ENCODE measurements around the gene NDEL1. TPM values are rescaled to one million over a fixed set of nuclear protein-coding genes. Genes with fewer than 3 reads are reported as not detected.

Gene NDEL1
- total and polyA plus RNA-seq, 10 donors, result 11.6 to 141 (median 81.9) TPM

- Histone ChIP-seq H3K27me3 (replicated peaks in 1 of 7) (no peaks in the 10 kb centered on the region), H3K27ac (no peak overlapping the region), H3K9me3 (no peaks in the 10 kb centered on the region), H3K4me1 (peaks cover 0 to 10% (median 4%) of the 10 kb centered on the region in 6 donors), H3K36me3 (peaks cover 0 to 100% (median 78%) of the 10 kb centered on the region in 6 donors), H3K4me3 (no peak overlapping the region)
- no peak for DNase-seq
- 90 to 96% (median 92%) methylated on average over 8 of the region's 8 CpGs for WGBS, 5 donors
- intact Hi-C loops (cut with DNase I; ENCODE audit: low total_unique reads), result no loop called here
- no peak for TF ChIP-seq POLR2A (IDR thresholded peaks at IDR 0.05)
- no peak for TF ChIP-seq CTCF (IDR thresholded peaks at IDR 0.05 in 8 of 11, conservative IDR thresholded peaks at IDR 0.05 in 3 of 11)
- no peak for TF ChIP-seq POLR2AphosphoS5 (IDR thresholded peaks at IDR 0.05)
These were observed 37.0 kb downstream of the NDEL1 start for GRCh38 chr17:8472663-8473062.

GRCh38 chr17:8473451-8474192, 37.9 kb downstream of the NDEL1 start:
- WGBS, 5 donors, result 94 to 97% (median 95%) methylated on average over 13 of the region's 13 CpGs
- peaks cover 0 to 100% (median 69%) of the 10 kb centered on the region in 6 donors for H3K36me3 ChIP-seq
- no peaks in the 10 kb centered on the region for H3K27me3 ChIP-seq (replicated peaks in 1 of 7)
- no peak overlapping the region for H3K27ac ChIP-seq
- no peaks in the 10 kb centered on the region for H3K9me3 ChIP-seq
- peaks cover 0 to 10% (median 4%) of the 10 kb centered on the region in 6 donors for H3K4me1 ChIP-seq
- TF ChIP-seq POLR2A (IDR thresholded peaks at IDR 0.05) (no peak), CTCF (IDR thresholded peaks at IDR 0.05 in 8 of 11, conservative IDR thresholded peaks at IDR 0.05 in 3 of 11) (no peak), POLR2AphosphoS5 (IDR thresholded peaks at IDR 0.05) (no peak)
- no peak for DNase-seq
- intact Hi-C loops (cut with DNase I; ENCODE audit: low total_unique reads), result no loop called here
- H3K4me3 ChIP-seq, result no peak overlapping the region

GRCh38 chr17:8474826-8475225, 39.1 kb downstream of the NDEL1 start:
- no peak for DNase-seq
- TF ChIP-seq POLR2AphosphoS5 (IDR thresholded peaks at IDR 0.05) (peak in 2 of 3 donors; percentile 23 to 72), CTCF (IDR thresholded peaks at IDR 0.05 in 8 of 11, conservative IDR thresholded peaks at IDR 0.05 in 3 of 11) (no peak)
- intact Hi-C loops (cut with DNase I; ENCODE audit: low total_unique reads), result no loop called here
- Histone ChIP-seq H3K36me3 (peaks cover 0 to 100% (median 66%) of the 10 kb centered on the region in 6 donors), H3K27me3 (replicated peaks in 1 of 7) (no peaks in the 10 kb centered on the region), H3K27ac (no peak overlapping the region), H3K4me1 (peaks cover 0 to 14% (median 5%) of the 10 kb centered on the region in 6 donors), H3K9me3 (no peaks in the 10 kb centered on the region), H3K4me3 (no peak overlapping the region)
- WGBS, 5 donors, result 93 to 94% (median 93%) methylated on average over 9 to 15 of the region's 15 CpGs

GRCh38 chr17:8475227-8475626, 39.5 kb downstream of the NDEL1 start:
- 92 to 97% (median 96%) methylated on average over 9 of the region's 9 CpGs for WGBS, 5 donors
- DNase-seq, result no peak
- Histone ChIP-seq H3K4me1 (peaks cover 0 to 15% (median 3%) of the 10 kb centered on the region in 6 donors), H3K27ac (no peak overlapping the region), H3K36me3 (peaks cover 0 to 100% (median 68%) of the 10 kb centered on the region in 6 donors), H3K4me3 (no peak overlapping the region), H3K9me3 (no peaks in the 10 kb centered on the region), H3K27me3 (replicated peaks in 1 of 7) (no peaks in the 10 kb centered on the region)
- no peak for TF ChIP-seq CTCF (IDR thresholded peaks at IDR 0.05 in 8 of 11, conservative IDR thresholded peaks at IDR 0.05 in 3 of 11)
- no peak for TF ChIP-seq POLR2A (IDR thresholded peaks at IDR 0.05)
- intact Hi-C loops (cut with DNase I; ENCODE audit: low total_unique reads), result no loop called here

Measured in spleen (tissue), 11 donors.